HepG2 (cell line): ENCODE results near the gene ABHD12.

Source experiments
- CTCF ChIP-seq: sonication (generic); formaldehyde crosslinking; IDR thresholded peaks from 2 replicates; pipeline ENCODE4 v1.5.0; 2020; ENCODE audit warnings: mild to moderate bottlenecking, missing genetic modification reagents, moderate library complexity
- POLR2A ChIP-seq, 2 experiments: IDR thresholded peaks; 2 replicates each; pipeline ENCODE4 v1.6.1; 2011; ENCODE audit warnings: low read depth in 2 of 2, low read length in 2 of 2, mild to moderate bottlenecking in 1 of 2, moderate library complexity in 1 of 2; ENCODE audit not compliant: insufficient read depth in 1 of 2
- POLR2AphosphoS5 ChIP-seq: IDR thresholded peaks from 2 replicates; pipeline ENCODE4 v1.6.1; 2012; ENCODE audit warnings: low read depth, low read length
- PTBP1 ChIP-seq: fragments of 200-400 bp; formaldehyde crosslinking; IDR thresholded peaks from 2 replicates; pipeline ENCODE4 v1.6.1; 2018; ENCODE audit warnings: low read length, low read depth; ENCODE audit not compliant: poor library complexity, severe bottlenecking
- ZNF407 ChIP-seq: sonication (generic); formaldehyde crosslinking; IDR thresholded peaks from one replicate; pipeline ENCODE4 v1.5.1; 2020; ENCODE audit warnings: mild to moderate bottlenecking, missing genetic modification reagents; ENCODE audit errors: not compliant biosample characterization

- TF ChIP-seq POLR2A (IDR thresholded peaks at IDR 0.05; ENCODE audit: insufficient read depth in 1 of 2, low read depth in 2 of 2, low read length in 2 of 2) (no peak), PTBP1 (no peak), CTCF (CRISPR knock-in tag) (no peak), POLR2AphosphoS5 (no peak), ZNF407 (CRISPR knock-in tag) (no peak)
Measured at GRCh38 chr20:25278636-25279361, 111.8 kb downstream of the ABHD12 start.
